ENCODE measurements around the gene CSRP3.
"Not testable (repeated sequence)": the region's sequence is repeated elsewhere in the genome, so short reads cannot be mapped to it uniquely, and the experiment has no call there.

CSRP3 gene

DNA sequence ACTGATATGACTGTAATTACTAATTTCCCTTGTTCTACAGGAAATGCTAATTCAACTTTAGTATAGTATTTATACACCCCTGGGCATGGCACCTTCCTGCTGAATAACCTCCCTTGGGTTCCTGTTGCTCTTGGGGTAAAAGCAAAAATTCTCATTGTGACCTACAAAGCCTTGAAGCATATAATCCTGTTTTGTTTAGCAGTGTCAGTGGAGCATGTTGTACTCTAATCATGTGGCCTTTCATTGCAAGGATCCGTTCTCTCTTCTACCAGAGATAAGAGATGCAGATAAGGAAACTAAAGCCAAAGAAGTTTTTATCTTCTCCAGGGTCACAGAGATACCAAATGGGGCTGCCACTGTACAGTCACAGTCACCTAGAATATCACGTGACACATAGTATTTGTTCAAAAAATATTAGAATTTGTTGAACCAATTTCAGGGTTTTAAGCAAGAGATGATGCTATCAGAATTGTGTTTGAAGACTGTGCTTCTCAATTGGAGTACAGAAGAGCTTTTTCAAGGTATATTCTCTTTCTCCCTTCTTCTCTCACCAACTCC, 25.1 kb downstream of the CSRP3 start:
- DNase-seq (ENCODE audit: low spot score in 2 of 2) (no peak), ATAC-seq (no peak)
- Mint-ChIP-seq H3K9me3 (no peaks in the 10 kb centered on the region), H3K36me3 (peaks cover 52% of the 10 kb centered on the region), H3K27ac (no peak overlapping the region), H3K4me3 (no peak overlapping the region), H3K4me1 (no peaks in the 10 kb centered on the region)

GRCh38 chr11:19173964-19174638, 27.7 kb downstream of the CSRP3 start:
- DNase-seq (ENCODE audit: low spot score in 2 of 2) (no peak), ATAC-seq (no peak)
- H3K27ac Mint-ChIP-seq = no peak overlapping the region
- H3K4me3 Mint-ChIP-seq = no peak overlapping the region
- H3K4me1 Mint-ChIP-seq = no peaks in the 10 kb centered on the region
- peaks cover 73% of the 10 kb centered on the region for H3K36me3 Mint-ChIP-seq
- no peaks in the 10 kb centered on the region for H3K9me3 Mint-ChIP-seq

DNA sequence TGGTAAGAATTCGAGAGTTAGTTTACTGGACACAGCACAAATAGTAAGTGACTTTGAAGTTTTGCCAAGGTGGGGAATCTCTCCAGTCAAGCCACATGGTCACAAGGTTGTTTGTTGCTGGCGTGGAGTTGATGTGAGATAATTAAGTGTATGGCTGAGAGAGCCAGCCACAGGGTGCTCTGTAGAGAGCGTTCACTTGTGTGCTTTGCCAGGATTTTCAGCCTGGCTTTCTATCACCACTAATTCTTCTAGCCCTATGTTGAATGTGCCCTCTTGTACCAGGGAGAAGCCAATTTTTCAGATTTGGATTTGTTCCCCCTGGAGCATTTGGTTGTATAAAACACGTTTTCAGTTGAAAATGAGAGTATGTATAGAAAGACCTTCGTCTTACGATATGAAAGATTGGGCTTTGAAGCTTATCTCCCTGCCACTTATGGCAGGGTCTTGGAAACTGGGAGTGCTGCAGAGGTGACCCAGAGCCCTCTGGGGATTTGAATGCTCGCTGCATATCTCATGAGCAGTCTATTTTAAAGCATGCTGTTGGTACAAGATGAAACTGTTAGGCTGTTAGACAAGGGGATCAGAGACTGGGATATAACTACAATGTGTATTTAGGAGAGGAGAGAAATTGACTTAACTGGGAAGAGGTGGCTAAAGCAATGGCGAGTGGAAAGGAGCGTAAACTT, 28.6 kb downstream of the CSRP3 start:
- peaks cover 83% of the 10 kb centered on the region for H3K36me3 Mint-ChIP-seq
- ATAC-seq (no peak), DNase-seq (ENCODE audit: low spot score in 2 of 2) (no peak)
- no peaks in the 10 kb centered on the region for H3K9me3 Mint-ChIP-seq
- H3K4me3 Mint-ChIP-seq = no peak overlapping the region
- H3K27ac Mint-ChIP-seq = peak overlapping the region; percentile 7
- H3K4me1 Mint-ChIP-seq = no peaks in the 10 kb centered on the region

- Mint-ChIP-seq H3K36me3 (peaks cover 95% of the 10 kb centered on the region), H3K4me1 (no peaks in the 10 kb centered on the region), H3K4me3 (no peak overlapping the region), H3K9me3 (no peaks in the 10 kb centered on the region), H3K27ac (peak overlapping the region; percentile 0)
- DNase-seq (ENCODE audit: low spot score in 2 of 2) (no peak), ATAC-seq (no peak)
Observed at GRCh38 chr11:19168090-19168489, 33.7 kb downstream of the CSRP3 start.

- ATAC-seq (no peak), DNase-seq (ENCODE audit: low spot score in 2 of 2) (no peak)
- H3K4me3 Mint-ChIP-seq = no peak overlapping the region
- no peak overlapping the region for H3K27ac Mint-ChIP-seq
- H3K36me3 Mint-ChIP-seq = peaks cover 83% of the 10 kb centered on the region
- H3K9me3 Mint-ChIP-seq = no peaks in the 10 kb centered on the region
- H3K4me1 Mint-ChIP-seq = no peaks in the 10 kb centered on the region
Observed at GRCh38 chr11:19164881-19165280, 36.9 kb downstream of the CSRP3 start.

DNA sequence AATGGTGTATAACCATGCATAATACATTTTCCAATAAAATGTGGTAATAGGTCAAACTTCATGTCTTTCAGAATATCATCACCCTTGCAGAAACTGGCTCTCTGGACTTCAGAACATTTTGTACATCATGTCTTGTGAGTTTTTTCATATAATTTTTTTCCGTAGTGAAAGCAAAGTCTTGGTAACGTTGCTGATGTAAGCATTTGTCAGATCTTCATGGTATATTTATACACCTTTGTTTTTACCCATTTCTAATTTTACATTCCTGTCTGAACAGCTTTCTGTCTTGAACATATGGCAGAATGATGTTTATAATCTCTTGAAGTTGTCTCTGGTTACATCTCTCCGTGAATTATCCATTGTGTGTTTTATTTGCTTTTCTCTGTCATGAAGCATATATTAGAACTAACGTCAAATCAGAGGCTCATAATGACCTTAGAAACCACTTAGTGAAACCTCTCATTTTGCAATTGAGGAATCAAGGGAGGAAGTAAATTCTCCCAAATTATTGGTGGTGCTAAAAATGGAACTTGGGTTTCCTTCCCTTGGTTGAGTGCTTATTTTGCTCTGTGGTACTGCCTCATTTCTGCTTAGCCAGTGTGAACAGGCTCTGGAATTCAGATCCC, 37.4 kb downstream of the CSRP3 start:
- Mint-ChIP-seq H3K36me3 (peaks cover 86% of the 10 kb centered on the region), H3K4me1 (no peaks in the 10 kb centered on the region), H3K4me3 (no peak overlapping the region), H3K27ac (no peak overlapping the region), H3K9me3 (no peaks in the 10 kb centered on the region)
- ATAC-seq = no peak
- no peak for DNase-seq (ENCODE audit: low spot score in 2 of 2)

GRCh38 chr11:19163617-19164016, 38.2 kb downstream of the CSRP3 start:
- H3K36me3 Mint-ChIP-seq = peaks cover 86% of the 10 kb centered on the region
- H3K27ac Mint-ChIP-seq = no peak overlapping the region
- H3K4me1 Mint-ChIP-seq = no peaks in the 10 kb centered on the region
- no peaks in the 10 kb centered on the region for H3K9me3 Mint-ChIP-seq
- H3K4me3 Mint-ChIP-seq = no peak overlapping the region
- ATAC-seq (no peak), DNase-seq (ENCODE audit: low spot score in 2 of 2) (no peak)

DNA sequence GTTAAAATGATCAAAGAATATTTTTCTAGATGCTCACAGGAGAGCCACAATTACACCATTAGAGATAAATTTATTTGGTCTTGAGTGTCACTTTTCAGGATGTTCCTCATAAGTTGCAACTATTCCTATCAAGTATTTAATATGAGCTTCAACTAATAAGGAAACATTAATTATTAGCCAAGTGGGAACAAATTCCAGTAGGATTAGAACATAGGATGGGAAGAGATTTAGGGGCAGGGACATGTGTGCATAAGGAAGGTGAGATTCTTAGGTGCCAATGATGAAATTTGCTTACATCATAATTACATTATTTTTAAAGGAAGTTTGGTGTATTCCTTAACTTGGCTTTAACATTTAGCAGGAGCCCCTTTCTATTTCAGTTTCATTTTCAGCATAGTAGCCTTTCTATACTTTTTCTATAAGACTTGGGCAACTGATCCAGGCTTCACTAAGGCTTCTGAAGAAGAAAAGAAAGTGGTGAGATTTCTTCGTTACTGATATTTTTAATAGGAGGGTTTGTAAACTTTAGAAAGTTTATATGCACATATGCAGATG, 38.8 kb downstream of the CSRP3 start:
- DNase-seq (ENCODE audit: low spot score in 2 of 2) = no peak
- ATAC-seq = no peak
- no peaks in the 10 kb centered on the region for H3K4me1 Mint-ChIP-seq
- no peak overlapping the region for H3K27ac Mint-ChIP-seq
- H3K36me3 Mint-ChIP-seq = peaks cover 86% of the 10 kb centered on the region
- H3K9me3 Mint-ChIP-seq = no peaks in the 10 kb centered on the region
- H3K4me3 Mint-ChIP-seq = no peak overlapping the region

- Mint-ChIP-seq H3K9me3 (no peaks in the 10 kb centered on the region), H3K4me1 (peaks cover 5% of the 10 kb centered on the region), H3K4me3 (no peak overlapping the region), H3K27ac (no peak overlapping the region), H3K36me3 (peaks cover 86% of the 10 kb centered on the region)
- no peak for DNase-seq (ENCODE audit: low spot score in 2 of 2)
- no peak for ATAC-seq
Observed at GRCh38 chr11:19161651-19162050, 40.1 kb downstream of the CSRP3 start.

GRCh38 chr11:19160847-19161246, 40.9 kb downstream of the CSRP3 start:
- ATAC-seq = no peak
- peaks cover 86% of the 10 kb centered on the region for H3K36me3 Mint-ChIP-seq
- peaks cover 6% of the 10 kb centered on the region for H3K4me1 Mint-ChIP-seq
- no peak overlapping the region for H3K4me3 Mint-ChIP-seq
- no peaks in the 10 kb centered on the region for H3K9me3 Mint-ChIP-seq
- no peak overlapping the region for H3K27ac Mint-ChIP-seq
- DNase-seq (ENCODE audit: low spot score in 2 of 2) = no peak

- Mint-ChIP-seq H3K4me1 (peaks cover 6% of the 10 kb centered on the region), H3K27ac (peak overlapping the region; percentile 46), H3K4me3 (no peak overlapping the region), H3K36me3 (peaks cover 90% of the 10 kb centered on the region), H3K9me3 (no peaks in the 10 kb centered on the region)
- DNase-seq (ENCODE audit: low spot score in 2 of 2) (no peak), ATAC-seq (no peak)
Observed at GRCh38 chr11:19156892-19157291, 44.9 kb downstream of the CSRP3 start.

GRCh38 chr11:19145319-19145718, 56.5 kb downstream of the CSRP3 start:
- H3K36me3 Mint-ChIP-seq = peaks cover 42% of the 10 kb centered on the region
- no peaks in the 10 kb centered on the region for H3K4me1 Mint-ChIP-seq
- DNase-seq (ENCODE audit: low spot score in 2 of 2) (no peak), ATAC-seq (no peak)
- H3K27ac Mint-ChIP-seq = no peak overlapping the region
- H3K4me3 Mint-ChIP-seq = no peak overlapping the region
- H3K9me3 Mint-ChIP-seq = no peaks in the 10 kb centered on the region

GRCh38 chr11:19136884-19137283, 64.9 kb downstream of the CSRP3 start:
- not testable (repeated sequence) for ATAC-seq; DNase-seq (ENCODE audit: low spot score in 2 of 2); H3K27ac Mint-ChIP-seq; H3K4me1 Mint-ChIP-seq; H3K9me3 Mint-ChIP-seq; H3K4me3 Mint-ChIP-seq
- peaks cover 20% of the 10 kb centered on the region for H3K36me3 Mint-ChIP-seq

DNA sequence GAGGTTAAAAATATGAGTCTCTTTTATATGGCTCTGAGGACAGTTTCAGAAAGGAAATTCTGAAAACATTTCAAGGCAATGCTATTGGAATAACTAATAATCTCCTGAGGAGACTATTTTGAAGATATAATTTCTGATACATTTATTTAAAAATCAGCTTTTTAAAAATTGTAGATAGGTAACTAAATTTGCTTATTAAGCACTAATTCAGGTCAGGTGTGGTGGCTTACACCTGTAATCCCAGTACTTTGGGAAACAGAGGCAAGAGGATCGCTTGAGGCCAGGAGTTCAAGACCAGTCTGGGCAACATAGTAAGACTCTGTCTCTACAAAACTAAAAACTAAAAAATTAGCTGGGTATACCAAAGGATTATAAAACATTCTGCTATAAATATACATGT, 67.8 kb downstream of the CSRP3 start:
- Mint-ChIP-seq H3K36me3 (peaks cover 21% of the 10 kb centered on the region), H3K9me3 (peaks cover 11% of the 10 kb centered on the region), H3K27ac (no peak overlapping the region), H3K4me1 (no peaks in the 10 kb centered on the region), H3K4me3 (no peak overlapping the region)
- DNase-seq (ENCODE audit: low spot score in 2 of 2) (no peak), ATAC-seq (no peak)
